ENCODE results near the gene TRPM2. TPM values are rescaled to one million over a fixed set of nuclear protein-coding genes. Genes with fewer than 3 reads are reported as not detected.

The TRPM2 gene
- total RNA-seq, 1 experiment from 2014 or later = 11.0 TPM

GRCh38 chr21:44333509-44334328, 19.7 kb upstream of the TRPM2 start:
- peaks cover 16% of the 10 kb centered on the region for H3K36me3 Mint-ChIP-seq (ENCODE audit: insufficient read depth, unreplicated experiment)
- H3K4me3 Mint-ChIP-seq (ENCODE audit: unreplicated experiment) = no peak overlapping the region
- CTCF ChIA-PET = no interaction called here
- intact Hi-C loops (cut with micrococcal nuclease) = no loop called here
- TF ChIP-seq CTCF (IDR thresholded peaks at IDR 0.05; ENCODE audit: unreplicated experiment) = no peak
- DNase-seq (ENCODE audit: unreplicated experiment) = no peak
- H3K4me1 Mint-ChIP-seq (ENCODE audit: insufficient read depth, unreplicated experiment) = no peaks in the 10 kb centered on the region
- H3K27ac Mint-ChIP-seq (ENCODE audit: low read depth, unreplicated experiment) = no peak overlapping the region
- POLR2A ChIA-PET = interaction anchor here (0.6 kb wide), 1 partner anchor 10 kb away, joined by 3 read pairs; no protein-coding TSS in a partner anchor
- H3K9me3 Mint-ChIP-seq (ENCODE audit: unreplicated experiment) = no peaks in the 10 kb centered on the region
- H3K27me3 Mint-ChIP-seq (ENCODE audit: insufficient read depth, unreplicated experiment) = no peaks in the 10 kb centered on the region
- BruUV-seq (replicated peaks) = no TSS peak

- no peaks in the 10 kb centered on the region for H3K27me3 Mint-ChIP-seq (ENCODE audit: insufficient read depth, unreplicated experiment)
- no peak for TF ChIP-seq CTCF (IDR thresholded peaks at IDR 0.05; ENCODE audit: unreplicated experiment)
- ChIA-PET POLR2A (no interaction called here), CTCF (no interaction called here)
- BruUV-seq (replicated peaks) = no TSS peak
- no peak for DNase-seq (ENCODE audit: unreplicated experiment)
- H3K36me3 Mint-ChIP-seq (ENCODE audit: insufficient read depth, unreplicated experiment) = peaks cover 19% of the 10 kb centered on the region
- no peak overlapping the region for H3K4me3 Mint-ChIP-seq (ENCODE audit: unreplicated experiment)
- H3K9me3 Mint-ChIP-seq (ENCODE audit: unreplicated experiment) = no peaks in the 10 kb centered on the region
- intact Hi-C loops (cut with micrococcal nuclease) = no loop called here
- H3K27ac Mint-ChIP-seq (ENCODE audit: low read depth, unreplicated experiment) = no peak overlapping the region
- H3K4me1 Mint-ChIP-seq (ENCODE audit: insufficient read depth, unreplicated experiment) = no peaks in the 10 kb centered on the region
Observed at GRCh38 chr21:44334329-44335030, 18.9 kb upstream of the TRPM2 start.

GRCh38 chr21:44335266-44336059, 18.0 kb upstream of the TRPM2 start:
- peaks cover 15% of the 10 kb centered on the region for H3K36me3 Mint-ChIP-seq (ENCODE audit: insufficient read depth, unreplicated experiment)
- no TSS peak for BruUV-seq (replicated peaks)
- H3K4me1 Mint-ChIP-seq (ENCODE audit: insufficient read depth, unreplicated experiment) = peaks cover 2% of the 10 kb centered on the region
- DNase-seq (ENCODE audit: unreplicated experiment) = no peak
- ChIA-PET POLR2A (no interaction called here), CTCF (no interaction called here)
- H3K27me3 Mint-ChIP-seq (ENCODE audit: insufficient read depth, unreplicated experiment) = no peaks in the 10 kb centered on the region
- TF ChIP-seq CTCF (IDR thresholded peaks at IDR 0.05; ENCODE audit: unreplicated experiment) = no peak
- no peaks in the 10 kb centered on the region for H3K9me3 Mint-ChIP-seq (ENCODE audit: unreplicated experiment)
- no peak overlapping the region for H3K4me3 Mint-ChIP-seq (ENCODE audit: unreplicated experiment)
- intact Hi-C loops (cut with micrococcal nuclease) = no loop called here
- no peak overlapping the region for H3K27ac Mint-ChIP-seq (ENCODE audit: low read depth, unreplicated experiment)

GRCh38 chr21:44337449-44337848, 16.0 kb upstream of the TRPM2 start:
- intact Hi-C loops (cut with micrococcal nuclease) = no loop called here
- Mint-ChIP-seq H3K36me3 (ENCODE audit: insufficient read depth, unreplicated experiment) (peaks cover 10% of the 10 kb centered on the region), H3K4me1 (ENCODE audit: insufficient read depth, unreplicated experiment) (peaks cover 4% of the 10 kb centered on the region), H3K4me3 (ENCODE audit: unreplicated experiment) (no peak overlapping the region), H3K27me3 (ENCODE audit: insufficient read depth, unreplicated experiment) (no peaks in the 10 kb centered on the region), H3K27ac (ENCODE audit: low read depth, unreplicated experiment) (no peak overlapping the region), H3K9me3 (ENCODE audit: unreplicated experiment) (no peaks in the 10 kb centered on the region)
- ChIA-PET POLR2A (interaction anchor here (0.7 to 2.5 kb wide), 5 partner anchors 8 to 535 kb away, joined by 3 to 10 read pairs (median 4); partner anchors contain the start of gene PFKL), CTCF (interaction anchor here (1.3 to 1.6 kb wide), 3 partner anchors 11 to 50 kb away, joined by 4 to 8 read pairs (median 4); no protein-coding TSS in a partner anchor)
- no peak for TF ChIP-seq CTCF (IDR thresholded peaks at IDR 0.05; ENCODE audit: unreplicated experiment)
- no peak for DNase-seq (ENCODE audit: unreplicated experiment)
- TSS peak; percentile 38 for BruUV-seq (replicated peaks)

Measured in MCF 10A (cell line).